HG03045 (cell line): ENCODE measurements around the gene ZNF808.
"Not testable (repeated sequence)": the region's sequence is repeated elsewhere in the genome, so short reads cannot be mapped to it uniquely, and the experiment has no call there.

Source experiments
- ATAC-seq: cut with Tn5 transposase; IDR thresholded peaks from one replicate; pipeline ENCODE4 v1.9.1; 2021; ENCODE audit warnings: mild to moderate bottlenecking, moderate library complexity; ENCODE audit not compliant: unreplicated experiment

ZNF808 gene

GRCh38 chr19:52592301-52592700 lies 64.8 kb downstream of the ZNF808 start:
- ATAC-seq: no peak

DNA sequence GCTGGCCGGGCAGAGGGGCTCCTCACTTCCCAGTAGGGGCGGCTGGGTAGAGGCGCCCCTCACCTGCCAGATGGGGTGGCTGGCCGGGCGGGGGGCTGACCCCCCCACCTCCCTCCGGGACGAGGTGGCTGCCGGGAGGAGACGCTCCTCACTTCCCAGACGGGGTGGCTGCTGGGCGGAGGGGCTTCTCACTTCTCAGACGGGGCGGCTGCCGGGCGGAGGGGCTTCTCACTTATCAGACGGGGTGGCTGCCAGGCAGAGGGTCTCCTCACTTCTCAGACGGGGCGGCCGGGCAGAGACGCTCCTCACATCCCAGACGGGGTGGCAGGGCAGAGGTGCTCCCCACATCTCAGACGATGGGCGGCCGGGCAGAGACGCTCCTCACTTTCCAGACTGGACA lies 66.0 kb downstream of the ZNF808 start:
- ATAC-seq: not testable (repeated sequence)

GRCh38 chr19:52599241-52599640 lies 71.8 kb downstream of the ZNF808 start:
- ATAC-seq: no peak

- ATAC-seq: no peak
Measured at GRCh38 chr19:52600639-52601024, 73.2 kb downstream of the ZNF808 start.

GRCh38 chr19:52601025-52601973 lies 73.8 kb downstream of the ZNF808 start:
- ATAC-seq: peak; percentile 95

DNA sequence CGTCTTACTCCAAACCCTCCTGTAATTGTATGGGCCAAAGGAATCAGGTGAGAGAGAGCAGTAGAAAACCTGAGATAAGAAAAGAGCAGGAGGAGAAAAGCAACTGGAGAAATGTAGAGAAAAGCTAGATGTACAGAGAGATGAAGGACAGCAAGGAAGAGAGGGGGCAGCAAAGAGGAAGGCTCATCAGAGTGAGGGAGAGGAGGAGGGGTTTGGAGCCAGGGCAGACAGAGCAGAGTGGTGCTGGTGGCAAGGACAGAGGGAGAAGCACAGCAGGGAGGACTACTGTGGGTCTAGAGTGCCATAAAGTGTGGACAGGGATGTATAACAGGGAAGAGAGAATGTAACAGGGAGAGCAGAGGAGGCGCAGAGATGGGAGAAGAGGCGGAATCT lies 74.5 kb downstream of the ZNF808 start:
- not testable (repeated sequence) for ATAC-seq

- no peak for ATAC-seq
Measured at GRCh38 chr19:52602941-52603340, 75.5 kb downstream of the ZNF808 start.

- ATAC-seq: no peak
Measured at GRCh38 chr19:52603558-52604207, 76.2 kb downstream of the ZNF808 start.
